ENCODE results near the gene PLD2.

DNA sequence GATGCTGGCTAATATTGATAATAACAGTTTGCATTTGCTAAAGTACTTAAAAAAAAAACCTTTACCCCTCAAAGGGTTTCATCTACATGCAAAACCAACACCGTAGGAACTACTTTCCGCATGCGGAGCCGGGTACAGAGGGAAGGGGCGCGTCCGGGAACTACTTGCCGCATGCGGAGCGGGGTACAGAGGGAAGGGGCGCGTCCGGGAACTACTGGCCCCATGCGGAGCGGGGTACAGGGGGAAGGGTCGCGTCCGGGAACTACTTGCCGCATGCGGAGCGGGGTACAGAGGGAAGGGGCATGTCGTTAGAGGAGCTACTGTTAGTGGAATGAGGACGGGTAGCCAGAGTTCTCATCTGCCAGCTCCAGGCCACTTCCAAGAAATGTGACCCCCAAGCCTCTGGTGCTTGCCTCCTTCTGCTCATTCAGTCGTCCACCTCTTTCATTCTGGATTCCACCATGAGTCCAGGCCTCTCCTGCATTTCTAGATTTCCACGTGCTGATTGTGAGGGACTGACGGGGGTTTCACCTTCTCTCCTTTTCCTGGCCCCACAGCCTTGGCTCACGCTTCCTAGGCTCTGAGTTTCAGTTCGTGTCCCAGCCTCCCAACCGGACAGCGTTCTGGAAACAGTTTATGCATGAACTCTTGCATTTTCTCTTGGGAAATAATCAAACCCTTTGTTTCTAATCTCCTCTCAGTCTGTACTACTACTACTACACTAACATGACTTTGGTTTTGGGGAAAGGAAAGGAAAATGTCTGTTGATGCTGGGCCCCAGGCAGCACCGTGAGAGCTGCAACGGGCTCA is 53.1 kb downstream of the PLD2 start:
- TF ChIP-seq FOXM1 (IDR thresholded peaks at IDR 0.05; ENCODE audit: borderline replicate concordance) (no peak), SP1 (IDR thresholded peaks at IDR 0.05) (no peak), BHLHE40 (IDR thresholded peaks at IDR 0.05; ENCODE audit: borderline replicate concordance) (no peak), FOXK2 (IDR thresholded peaks at IDR 0.05) (no peak), TARDBP (IDR thresholded peaks at IDR 0.05) (no peak), SUZ12 (IDR thresholded peaks at IDR 0.05) (no peak), HDGF (IDR thresholded peaks at IDR 0.05; ENCODE audit: borderline replicate concordance) (no peak), LEF1 (IDR thresholded peaks at IDR 0.05; ENCODE audit: borderline replicate concordance) (no peak), ARNT (IDR thresholded peaks at IDR 0.05) (no peak), L3MBTL2 (conservative IDR thresholded peaks at IDR 0.05) (no peak), NFRKB (IDR thresholded peaks at IDR 0.05) (no peak)
- TF ChIP-seq, protein P1, sequence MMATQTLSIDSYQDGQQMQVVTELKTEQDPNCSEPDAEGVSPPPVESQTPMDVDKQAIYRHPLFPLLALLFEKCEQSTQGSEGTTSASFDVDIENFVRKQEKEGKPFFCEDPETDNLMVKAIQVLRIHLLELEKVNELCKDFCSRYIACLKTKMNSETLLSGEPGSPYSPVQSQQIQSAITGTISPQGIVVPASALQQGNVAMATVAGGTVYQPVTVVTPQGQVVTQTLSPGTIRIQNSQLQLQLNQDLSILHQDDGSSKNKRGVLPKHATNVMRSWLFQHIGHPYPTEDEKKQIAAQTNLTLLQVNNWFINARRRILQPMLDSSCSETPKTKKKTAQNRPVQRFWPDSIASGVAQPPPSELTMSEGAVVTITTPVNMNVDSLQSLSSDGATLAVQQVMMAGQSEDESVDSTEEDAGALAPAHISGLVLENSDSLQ (IDR thresholded peaks at IDR 0.05), result no peak

Measured in HEK293T (cell line).